DOHH2 (cell line): ENCODE data around the gene NT5C3B.

Experiments used
- H3F3A ChIP-seq: fragments of 200-600 bp; sonication (generic), shearing (Covaris generic); 2 replicates; pipeline ENCODE4 v1.6.0; 2016; ENCODE audit warnings: antibody characterized with exemption, mild to moderate bottlenecking; ENCODE audit not compliant: control insufficient read depth, insufficient read depth
- H3K27ac ChIP-seq: fragments of 200-600 bp; sonication (generic); 2 replicates; pipeline ENCODE4 v1.5.1; 2014; ENCODE audit warnings: low read depth, mild to moderate bottlenecking, low read length, moderate library complexity
- H3K27me3 ChIP-seq: fragments of 200-600 bp; sonication (generic); 2 replicates; pipeline ENCODE4 v1.6.1; 2014; ENCODE audit warnings: mild to moderate bottlenecking, low read length, mixed read lengths; ENCODE audit not compliant: control insufficient read depth
- H3K36me3 ChIP-seq: fragments of 200-600 bp; sonication (generic); 2 replicates; pipeline ENCODE4 v1.6.1; 2014; ENCODE audit warnings: mild to moderate bottlenecking, low read length, moderate library complexity, mixed read lengths; ENCODE audit not compliant: control insufficient read depth
- H3K4me1 ChIP-seq: fragments of 200-600 bp; sonication (generic); 2 replicates; pipeline ENCODE4 v1.6.1; 2014; ENCODE audit warnings: mild to moderate bottlenecking, low read length, mixed read lengths; ENCODE audit not compliant: control insufficient read depth
- H3K4me2 ChIP-seq: fragments of 200-600 bp; sonication (generic); 2 replicates; pipeline ENCODE4 v1.6.0; 2014; ENCODE audit warnings: mild to moderate bottlenecking, low read length, moderate library complexity
- H3K4me3 ChIP-seq: fragments of 200-600 bp; sonication (generic); 2 replicates; pipeline ENCODE4 v1.5.1; 2014; ENCODE audit warnings: mild to moderate bottlenecking, low read length, mixed read lengths
- H3K79me2 ChIP-seq: fragments of 200-600 bp; sonication (generic); 2 replicates; pipeline ENCODE4 v1.6.1; 2014; ENCODE audit warnings: mild to moderate bottlenecking, low read length, mixed read lengths; ENCODE audit not compliant: control insufficient read depth
- H3K9me2 ChIP-seq: fragments of 200-600 bp; sonication (generic); replicated peaks from 2 replicates; pipeline ENCODE4 v1.6.1; 2014; ENCODE audit warnings: mild to moderate bottlenecking, low read length, mixed read lengths; ENCODE audit not compliant: control insufficient read depth
- H3K9me3 ChIP-seq: fragments of 200-600 bp; sonication (generic); 2 replicates; pipeline ENCODE4 v1.6.1; 2014; ENCODE audit warnings: antibody characterized with exemption, low read length, mixed read lengths; ENCODE audit not compliant: control insufficient read depth, insufficient read depth
- H4K20me1 ChIP-seq: fragments of 200-600 bp; sonication (generic); 2 replicates; pipeline ENCODE4 v1.6.0; 2014; ENCODE audit warnings: low read depth, mild to moderate bottlenecking, antibody characterized with exemption, low read length, moderate library complexity; ENCODE audit not compliant: control insufficient read depth, insufficient read depth
- EZH2phosphoT487 ChIP-seq: fragments of 200-600 bp; sonication (generic); IDR thresholded peaks from 2 replicates; pipeline ENCODE4 v1.6.1; 2017; ENCODE audit warnings: borderline replicate concordance, mild to moderate bottlenecking, antibody characterized with exemption, low read length, moderate library complexity, mixed read lengths
- TF ChIP-seq, protein P1 (sequence below): fragments of 200-600 bp; sonication (generic); IDR thresholded peaks from one replicate; pipeline ENCODE4 v1.5.1; 2014; ENCODE audit warnings: antibody characterized with exemption, mild to moderate bottlenecking, low read depth, low read length; ENCODE audit not compliant: poor library complexity, severe bottlenecking

The NT5C3B gene

GRCh38 chr17:41799366-41799765 lies 36.7 kb downstream of the NT5C3B start:
- no peak for TF ChIP-seq EZH2phosphoT487
- TF ChIP-seq, protein P1, sequence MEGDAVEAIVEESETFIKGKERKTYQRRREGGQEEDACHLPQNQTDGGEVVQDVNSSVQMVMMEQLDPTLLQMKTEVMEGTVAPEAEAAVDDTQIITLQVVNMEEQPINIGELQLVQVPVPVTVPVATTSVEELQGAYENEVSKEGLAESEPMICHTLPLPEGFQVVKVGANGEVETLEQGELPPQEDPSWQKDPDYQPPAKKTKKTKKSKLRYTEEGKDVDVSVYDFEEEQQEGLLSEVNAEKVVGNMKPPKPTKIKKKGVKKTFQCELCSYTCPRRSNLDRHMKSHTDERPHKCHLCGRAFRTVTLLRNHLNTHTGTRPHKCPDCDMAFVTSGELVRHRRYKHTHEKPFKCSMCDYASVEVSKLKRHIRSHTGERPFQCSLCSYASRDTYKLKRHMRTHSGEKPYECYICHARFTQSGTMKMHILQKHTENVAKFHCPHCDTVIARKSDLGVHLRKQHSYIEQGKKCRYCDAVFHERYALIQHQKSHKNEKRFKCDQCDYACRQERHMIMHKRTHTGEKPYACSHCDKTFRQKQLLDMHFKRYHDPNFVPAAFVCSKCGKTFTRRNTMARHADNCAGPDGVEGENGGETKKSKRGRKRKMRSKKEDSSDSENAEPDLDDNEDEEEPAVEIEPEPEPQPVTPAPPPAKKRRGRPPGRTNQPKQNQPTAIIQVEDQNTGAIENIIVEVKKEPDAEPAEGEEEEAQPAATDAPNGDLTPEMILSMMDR: no peak
- Histone ChIP-seq H4K20me1 (no peaks in the 10 kb centered on the region), H3K27ac (no peak overlapping the region), H3K36me3 (no peaks in the 10 kb centered on the region), H3K4me3 (no peak overlapping the region), H3K79me2 (no peaks in the 10 kb centered on the region), H3K4me1 (peaks cover 33% of the 10 kb centered on the region), H3K9me2 (no peaks in the 10 kb centered on the region), H3K9me3 (no peaks in the 10 kb centered on the region), H3K4me2 (no peak overlapping the region), H3F3A (no peaks in the 10 kb centered on the region), H3K27me3 (no peaks in the 10 kb centered on the region; the same call in 1 of the 2 replicates)

GRCh38 chr17:41797377-41797776 lies 38.7 kb downstream of the NT5C3B start:
- Histone ChIP-seq H3K4me1 (peaks cover 20% of the 10 kb centered on the region), H3K4me3 (no peak overlapping the region), H3K36me3 (no peaks in the 10 kb centered on the region), H3K9me2 (no peaks in the 10 kb centered on the region), H3F3A (no peaks in the 10 kb centered on the region), H3K4me2 (no peak overlapping the region), H3K79me2 (no peaks in the 10 kb centered on the region), H3K27me3 (no peaks in the 10 kb centered on the region; the same call in 1 of the 2 replicates), H3K9me3 (no peaks in the 10 kb centered on the region), H4K20me1 (no peaks in the 10 kb centered on the region), H3K27ac (no peak overlapping the region)
- no peak for TF ChIP-seq EZH2phosphoT487
- TF ChIP-seq, protein P1: no peak

GRCh38 chr17:41796121-41796895 lies 39.7 kb downstream of the NT5C3B start:
- no peaks in the 10 kb centered on the region for H3F3A ChIP-seq
- no peak overlapping the region for H3K27ac ChIP-seq
- H3K79me2 ChIP-seq: no peaks in the 10 kb centered on the region
- H3K4me1 ChIP-seq: peaks cover 11% of the 10 kb centered on the region
- H3K36me3 ChIP-seq: no peaks in the 10 kb centered on the region
- H3K27me3 ChIP-seq: peaks cover 3% of the 10 kb centered on the region; the same call in 1 of the 2 replicates
- H3K9me3 ChIP-seq: no peaks in the 10 kb centered on the region
- H4K20me1 ChIP-seq: no peaks in the 10 kb centered on the region
- no peak overlapping the region for H3K4me3 ChIP-seq
- TF ChIP-seq, protein P1: no peak
- no peak for TF ChIP-seq EZH2phosphoT487
- no peak overlapping the region for H3K4me2 ChIP-seq
- no peaks in the 10 kb centered on the region for H3K9me2 ChIP-seq
